Measurements from ENCODE around the gene PNPLA7.

- TF ChIP-seq ELF4 (IDR thresholded peaks at IDR 0.05), result no peak
- TF ChIP-seq ZNF384 (IDR thresholded peaks at IDR 0.05), result no peak
Measured at GRCh38 chr9:137411260-137411644, 138.9 kb downstream of the PNPLA7 start.

All from HEK293T (cell line).